HepG2 (cell line): ENCODE data around the gene TARP.

Source experiments
- ATAC-seq: fragments of 200-7000 bp; cut with Tn5 transposase; 3 replicates; pipeline ENCODE4 v1.9.1; 2020; ENCODE audit warnings: mild to moderate bottlenecking, moderate library complexity
- BruUV-seq: library from RNA; stranded (reverse); fragments of 400-500 nt; replicated peaks from 2 replicates; lab custom pipeline; 2021; lab: Mats Ljungman, UMichigan
- CTCF ChIA-PET: fragments of 300-600 bp; formaldehyde crosslinking; extraction: SDS; loops from one replicate; lab custom pipeline; 2021; ENCODE audit warnings: low total read pairs, inconsistent platforms, low intra/inter-chr PET ratio; lab: Yijun Ruan, JAX
- POLR2A ChIA-PET: fragments of 350-600 bp; sonication (Branson Sonifier 250); formaldehyde crosslinking; loops from one replicate; lab custom pipeline; 2020; ENCODE audit warnings: antibody characterized with exemption, inconsistent platforms; lab: Yijun Ruan, JAX
- DNase-seq: peaks from one replicate; pipeline ENCODE4 v3.0.0-alpha.2; 2015; ENCODE audit warnings: low spot score
- FAIRE-seq: peaks from 3 replicates; lab custom pipeline; 2011; peaks lifted over from hg19 to GRCh38; lab: Jason Lieb, UNC
- H2AFZ ChIP-seq: one replicate; pipeline ENCODE4 v1.6.1; 2011; ENCODE audit warnings: low read length, inconsistent platforms
- H3K27ac ChIP-seq: fragments of 300-600 bp; 3 replicates; pipeline ENCODE4 v1.8.0; 2011; ENCODE audit warnings: mixed run types, mild to moderate bottlenecking, mixed read lengths, low read length, inconsistent platforms; ENCODE audit not compliant: insufficient read depth; ENCODE audit errors: extremely low read length
- H3K27me3 ChIP-seq, 2 experiments: fragments of 200-600 bp in 1 of 2; 2 replicates in 1 of 2; 3 replicates in 1 of 2; pipeline versions ENCODE4 v1.6.0 to v1.8.0; 2011; ENCODE audit warnings: low read length in 2 of 2, mild to moderate bottlenecking in 2 of 2, moderate library complexity in 2 of 2, inconsistent platforms in 1 of 2; ENCODE audit not compliant: insufficient read depth in 2 of 2, control insufficient read depth in 1 of 2
- H3K36me3 ChIP-seq, 2 experiments: fragments of 200-600 bp in 1 of 2; replicated peaks in 1 of 2; 2 replicates in 1 of 2; 3 replicates in 1 of 2; pipeline versions ENCODE4 v1.5.1 to v1.8.0; 2011; ENCODE audit warnings: low read length in 2 of 2, inconsistent platforms in 1 of 2; ENCODE audit not compliant: insufficient read depth in 2 of 2, control insufficient read depth in 1 of 2
- H3K4me1 ChIP-seq: 2 replicates; pipeline ENCODE4 v1.5.1; 2012; ENCODE audit warnings: low read length, inconsistent platforms; ENCODE audit not compliant: insufficient read depth
- H3K4me2 ChIP-seq: 2 replicates; pipeline ENCODE4 v1.6.0; 2011; ENCODE audit warnings: low read depth, low read length, inconsistent platforms
- H3K4me3 ChIP-seq, 3 experiments: fragments of 200-600 bp in 1 of 3; sonication (generic), shearing (Covaris generic) in 1 of 3; replicated peaks in 1 of 3; 2 replicates each; pipeline ENCODE4 v1.5.1; 2011 to 2016; ENCODE audit warnings: low read length in 3 of 3, inconsistent platforms in 2 of 3, low read depth in 2 of 3, mild to moderate bottlenecking in 2 of 3, control low read depth in 1 of 3, mixed read lengths in 1 of 3; ENCODE audit not compliant: insufficient read depth in 1 of 3
- H3K79me2 ChIP-seq: one replicate; pipeline ENCODE4 v1.6.1; 2011; ENCODE audit warnings: low read length, inconsistent platforms; ENCODE audit not compliant: insufficient read depth
- H3K9ac ChIP-seq: 2 replicates; pipeline ENCODE4 v1.6.0; 2011; ENCODE audit warnings: mild to moderate bottlenecking, low read depth, low read length, inconsistent platforms; ENCODE audit not compliant: insufficient read depth
- H3K9me3 ChIP-seq: 2 replicates; pipeline ENCODE4 v1.5.1; 2012; ENCODE audit warnings: mild to moderate bottlenecking, low read length
- H4K20me1 ChIP-seq: 2 replicates; pipeline ENCODE4 v1.6.0; 2011; ENCODE audit warnings: inconsistent platforms, mild to moderate bottlenecking, low read length, moderate library complexity; ENCODE audit not compliant: insufficient read depth
- CAMTA2 ChIP-seq: sonication (generic); formaldehyde crosslinking; IDR thresholded peaks from 2 replicates; pipeline ENCODE4 v1.4.0; 2020; ENCODE audit warnings: mild to moderate bottlenecking, missing genetic modification reagents, borderline replicate concordance
- ELF4 ChIP-seq: sonication (generic); formaldehyde crosslinking; IDR thresholded peaks from 2 replicates; pipeline ENCODE4 v1.5.0; 2020; ENCODE audit warnings: missing genetic modification reagents, mild to moderate bottlenecking, moderate library complexity, borderline replicate concordance
- ERF ChIP-seq: IDR thresholded peaks from 2 replicates; pipeline ENCODE4 v1.6.1; 2018; ENCODE audit warnings: missing biosample characterization, missing genetic modification reagents
- MAX ChIP-seq: IDR thresholded peaks from 2 replicates; pipeline ENCODE4 v1.6.1; 2012; ENCODE audit warnings: inconsistent platforms
- NFE2 ChIP-seq: sonication (generic); formaldehyde crosslinking; IDR thresholded peaks from 2 replicates; pipeline ENCODE4 v1.4.0; 2020; ENCODE audit warnings: missing genetic modification reagents
- SMC3 ChIP-seq: IDR thresholded peaks from 2 replicates; pipeline ENCODE4 v1.6.1; 2011; ENCODE audit warnings: low read length, improper control_type of control experiment
- SOX13 ChIP-seq, 3 experiments: fragments of 450-650 bp in 1 of 3; sonication (generic) in 1 of 3; formaldehyde crosslinking in 1 of 3; IDR thresholded peaks in 2 of 3; conservative IDR thresholded peaks in 1 of 3; 2 replicates each; pipeline versions ENCODE4 v1.5.0 to v1.6.1; 2016 to 2020; ENCODE audit warnings: antibody characterized with exemption in 1 of 3, mild to moderate bottlenecking in 1 of 3, missing compliant biosample characterization in 1 of 3, missing genetic modification reagents in 1 of 3, moderate library complexity in 1 of 3
- SP1 ChIP-seq, 2 experiments: fragments of 450-650 bp in 1 of 2; sonication (generic) in 1 of 2; formaldehyde crosslinking in 1 of 2; IDR thresholded peaks; 2 replicates each; pipeline versions ENCODE4 v1.4.0 to v1.6.1; 2016 to 2020; ENCODE audit warnings: missing genetic modification reagents in 1 of 2
- ZNF121 ChIP-seq: sonication (generic); formaldehyde crosslinking; IDR thresholded peaks from 2 replicates; pipeline ENCODE4 v1.5.0; 2020; ENCODE audit warnings: mild to moderate bottlenecking, missing genetic modification reagents
- ZNF407 ChIP-seq: sonication (generic); formaldehyde crosslinking; IDR thresholded peaks from one replicate; pipeline ENCODE4 v1.5.1; 2020; ENCODE audit warnings: mild to moderate bottlenecking, missing genetic modification reagents; ENCODE audit errors: not compliant biosample characterization
- ZNF501 ChIP-seq: sonication (generic); formaldehyde crosslinking; IDR thresholded peaks from 2 replicates; pipeline ENCODE4 v1.5.1; 2020; ENCODE audit warnings: mild to moderate bottlenecking, moderate library complexity, missing genetic modification reagents
- ZNF879 ChIP-seq: sonication (generic); formaldehyde crosslinking; IDR thresholded peaks from 2 replicates; pipeline ENCODE4 v1.8.1; 2023; ENCODE audit warnings: missing genetic modification reagents
- ZSCAN5A ChIP-seq: sonication (generic); formaldehyde crosslinking; IDR thresholded peaks from 2 replicates; pipeline ENCODE4 v1.8.0; 2022; ENCODE audit warnings: mild to moderate bottlenecking, missing genetic modification reagents, borderline replicate concordance
- WGBS: methylation state at CpG from one replicate; pipeline ENCODE4 v1.1.6; 2017; ENCODE audit warnings: low lambda C conversion rate; 5-methylcytosine and 5-hydroxymethylcytosine counted together
- in situ Hi-C: cut with HindIII; loops from 2 replicates; pipeline ENCODE4 v1.10.0; 2017; ENCODE audit warnings: low pct_unique_long_range_greater_than_20kb; ENCODE audit not compliant: extremely low pct_ligation_motif_present
- intact Hi-C: fragments of 100-400 bp; cut with micrococcal nuclease; formaldehyde crosslinking; loops from one replicate; pipeline ENCODE4 v1.10.0; 2022; ENCODE audit not compliant: unreplicated experiment

TARP gene

DNA sequence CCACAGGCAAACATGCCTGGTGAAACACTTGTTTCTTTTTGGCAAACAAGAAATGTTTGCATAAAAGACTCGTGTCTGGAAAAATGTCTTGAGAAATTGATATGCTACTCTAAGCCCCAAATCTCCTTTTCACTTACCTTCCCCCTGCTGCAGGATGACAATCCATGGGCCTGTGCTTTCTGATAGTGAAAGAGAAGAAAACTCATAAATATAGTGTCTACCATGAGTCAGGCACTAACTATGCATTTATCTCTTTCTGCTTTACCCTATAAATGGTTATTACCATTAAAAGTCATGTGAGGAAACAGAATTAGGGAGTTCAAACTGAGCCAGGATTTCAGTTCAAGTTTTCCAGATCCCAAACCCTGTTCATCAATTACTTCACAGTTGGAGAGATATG lies 6.6 kb upstream of the TARP start:
- FAIRE-seq (no peak), DNase-seq (no peak), ATAC-seq (no peak)
- Histone ChIP-seq H3K9ac (no peak overlapping the region), H3K27ac (no peak overlapping the region), H3K27me3 (0 out of 5 replicates have a peak, but pooled peaks cover 0 to 3% of the 10 kb centered on the region in 2 experiments), H4K20me1 (no peaks in the 10 kb centered on the region), H2AFZ (no peak overlapping the region), H3K4me2 (no peak overlapping the region), H3K79me2 (no peaks in the 10 kb centered on the region), H3K36me3 (no peaks in the 10 kb centered on the region), H3K4me1 (no peaks in the 10 kb centered on the region), H3K9me3 (no peaks in the 10 kb centered on the region), H3K4me3 (no peak overlapping the region)
- POLR2A ChIA-PET, result no interaction called here
- intact Hi-C loops (no loop called here), in situ Hi-C loops (no loop called here)
- TF ChIP-seq ZNF121 (no peak), ERF (CRISPR knock-in tag) (no peak), ZNF879 (CRISPR knock-in tag) (no peak), SMC3 (no peak), SOX13 (IDR thresholded peaks at IDR 0.05) (no peak), SOX13 (CRISPR knock-in tag; conservative IDR thresholded peaks at IDR 0.05 in 1 of 2, IDR thresholded peaks at IDR 0.05 in 1 of 2) (no peak), NFE2 (CRISPR knock-in tag) (no peak), ZNF501 (CRISPR knock-in tag) (no peak), CAMTA2 (CRISPR knock-in tag) (no peak), SP1 (IDR thresholded peaks at IDR 0.05) (no peak), SP1 (CRISPR knock-in tag; IDR thresholded peaks at IDR 0.05) (no peak), MAX (no peak), ZNF407 (CRISPR knock-in tag) (no peak), ZSCAN5A (no peak), ELF4 (CRISPR knock-in tag) (no peak)
- CTCF ChIA-PET, result no interaction called here
- BruUV-seq, result no TSS peak
- WGBS, result 0% methylated on average over 1 of the region's 1 CpG
